Liver (tissue), 9 donors: Measurements from ENCODE around the gene CLCN5. TPM values are rescaled to one million over a fixed set of nuclear protein-coding genes. Genes with fewer than 3 reads are reported as not detected.
A peak's percentile ranks its signal among the peaks of the same experiment; 100 is the strongest.

Source experiments
- DNase-seq: peaks from one replicate; pipeline ENCODE4 v3.0.0-alpha.2; 2017; ENCODE audit warnings: low spot score
- H3K27ac ChIP-seq, 2 donors: one replicate each; pipeline ENCODE4 v1.7.0; 2013; ENCODE audit warnings: inconsistent platforms in 2 of 2, low read length in 2 of 2, control low read depth in 1 of 2, low read depth in 1 of 2, mild to moderate bottlenecking in 1 of 2
- H3K27me3 ChIP-seq, 4 donors: one replicate each; pipeline versions ENCODE4 v1.6.1 to v1.7.0; 2013; ENCODE audit warnings: low read length in 3 of 4, inconsistent platforms in 1 of 4, mild to moderate bottlenecking in 1 of 4, moderate library complexity in 1 of 4; ENCODE audit not compliant: control insufficient read depth in 4 of 4, insufficient read depth in 4 of 4
- H3K36me3 ChIP-seq, 4 donors: one replicate each; pipeline versions ENCODE4 v1.6.1 to v1.7.0; 2013; ENCODE audit warnings: low read length in 3 of 4, mild to moderate bottlenecking in 3 of 4, low read depth in 1 of 4, moderate library complexity in 1 of 4; ENCODE audit not compliant: control insufficient read depth in 4 of 4, insufficient read depth in 3 of 4
- H3K4me1 ChIP-seq, 4 donors: one replicate each; pipeline versions ENCODE4 v1.6.1 to v1.7.0; 2013; ENCODE audit warnings: low read length in 3 of 4, mild to moderate bottlenecking in 3 of 4, moderate library complexity in 1 of 4; ENCODE audit not compliant: control insufficient read depth in 4 of 4, insufficient read depth in 4 of 4
- H3K4me3 ChIP-seq, 3 donors: one replicate each; pipeline versions ENCODE4 v1.6.1 to v1.7.0; 2013; ENCODE audit warnings: low read length in 3 of 3, control low read depth in 1 of 3, low read depth in 1 of 3, mild to moderate bottlenecking in 1 of 3
- H3K9ac ChIP-seq, 2 donors: one replicate each; pipeline ENCODE4 v1.7.0; 2013; ENCODE audit warnings: low read length in 2 of 2, mild to moderate bottlenecking in 2 of 2, moderate library complexity in 2 of 2, control low read depth in 1 of 2, low read depth in 1 of 2
- H3K9me3 ChIP-seq, 4 donors: one replicate each; pipeline versions ENCODE4 v1.6.1 to v1.7.0; 2013; ENCODE audit warnings: low read length in 3 of 4; ENCODE audit not compliant: control insufficient read depth in 4 of 4
- EGR1 ChIP-seq, 2 donors: IDR thresholded peaks; 2 replicates each; pipeline ENCODE4 v1.6.1; 2016 to 2018; ENCODE audit warnings: antibody characterized with exemption in 2 of 2, low read depth in 2 of 2
- FOXA1 ChIP-seq: IDR thresholded peaks from 2 replicates; pipeline ENCODE4 v1.6.1; 2016; ENCODE audit warnings: antibody characterized with exemption
- FOXA2 ChIP-seq: IDR thresholded peaks from 2 replicates; pipeline ENCODE4 v1.6.1; 2016; ENCODE audit warnings: antibody characterized with exemption
- HNF4A ChIP-seq, 2 donors: conservative IDR thresholded peaks; 2 replicates each; pipeline ENCODE4 v1.6.1; 2016; ENCODE audit warnings: antibody characterized with exemption in 2 of 2, mild to moderate bottlenecking in 2 of 2
- JUND ChIP-seq, 2 donors: IDR thresholded peaks; 2 replicates each; pipeline ENCODE4 v1.6.1; 2016; ENCODE audit warnings: antibody characterized with exemption in 2 of 2
- NR2F2 ChIP-seq: IDR thresholded peaks from 2 replicates; pipeline ENCODE4 v1.6.1; 2016; ENCODE audit warnings: antibody characterized with exemption
- RAD21 ChIP-seq, 2 donors: IDR thresholded peaks; 2 replicates each; pipeline ENCODE4 v1.6.1; 2016; ENCODE audit warnings: antibody characterized with exemption in 2 of 2, mild to moderate bottlenecking in 2 of 2
- RXRA ChIP-seq, 2 donors: IDR thresholded peaks; 2 replicates each; pipeline ENCODE4 v1.6.1; 2017 to 2018; ENCODE audit warnings: antibody characterized with exemption in 2 of 2, mild to moderate bottlenecking in 1 of 2
- SP1 ChIP-seq: IDR thresholded peaks from 2 replicates; pipeline ENCODE4 v1.6.1; 2018; ENCODE audit warnings: antibody characterized with exemption, mild to moderate bottlenecking
- TAF1 ChIP-seq: conservative IDR thresholded peaks from 2 replicates; pipeline ENCODE4 v1.6.1; 2016; ENCODE audit warnings: antibody characterized with exemption, mild to moderate bottlenecking
- WGBS: extraction: QIAGEN DNeasy Blood & Tissue Kit; methylation state at CpG from one replicate; pipeline ENCODE4 v1.1.7; 2013; 5-methylcytosine and 5-hydroxymethylcytosine counted together
- polyA plus RNA-seq, 2 donors: library from polyadenylated mRNA; stranded (reverse) in 1 of 2; unstranded in 1 of 2; fragments of 200-250 nt in 1 of 2; fragments of >200 nt in 1 of 2; fragmentation: Nextera tagmentation in 1 of 2; extraction: Ambion mirVana in 1 of 2; gene quantifications; one replicate each; pipeline versions ENCODE4 v1.2.1 to v1.2.3, GENCODE V29; 2013 to 2015
- total RNA-seq, 2 donors: library from RNA; depleted of rRNA; stranded (reverse); fragments of >200 nt; gene quantifications; one replicate each; pipeline ENCODE4 v1.2.3, GENCODE V29; 2014
- TF ChIP-seq, protein P1 (sequence below): IDR thresholded peaks from 2 replicates; pipeline ENCODE4 v1.6.1; 2016; ENCODE audit warnings: antibody characterized with exemption
- TF ChIP-seq, protein P2 (sequence below): IDR thresholded peaks from 2 replicates; pipeline ENCODE4 v1.6.1; 2016; ENCODE audit warnings: antibody characterized with exemption
- TF ChIP-seq, protein P3 (sequence below): IDR thresholded peaks from 2 replicates; pipeline ENCODE4 v1.6.1; 2016; ENCODE audit warnings: antibody characterized with exemption
- donor health status: healthy.
- donor health status: healthy.
- donor health status: healthy.
- donor health status: healthy.
- donor health status: healthy.

CLCN5 gene
- total and polyA plus RNA-seq, 4 donors: 5.6 to 56.1 (median 14.6) TPM

DNA sequence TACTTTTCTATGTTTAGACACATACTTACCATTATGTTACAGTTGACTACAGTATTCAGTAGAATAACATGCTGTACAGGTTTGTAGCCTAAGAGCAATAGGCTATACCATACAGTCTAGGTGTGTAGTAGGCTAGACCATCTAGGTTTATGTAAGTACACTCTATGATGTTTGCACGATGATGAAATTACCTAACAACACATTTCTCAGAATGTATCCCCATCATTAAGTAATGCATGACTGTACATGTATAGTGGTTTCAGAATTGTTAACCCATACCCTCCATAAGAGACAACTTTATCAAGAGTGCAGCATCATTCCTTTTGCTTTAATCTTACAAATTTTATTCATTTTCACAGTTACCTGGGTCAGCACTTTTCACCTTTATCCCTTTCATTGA, 126.8 kb downstream of the CLCN5 start:
- no peaks in the 10 kb centered on the region for H3K4me1 ChIP-seq
- H3K9me3 ChIP-seq: no peaks in the 10 kb centered on the region
- no peak for DNase-seq
- WGBS: 92% methylated on average over 1 of the region's 1 CpG
- TF ChIP-seq FOXA1 (no peak), RAD21 (IDR thresholded peaks at IDR 0.05) (no peak), SP1 (no peak), FOXA2 (no peak), TAF1 (no peak), RXRA (IDR thresholded peaks at IDR 0.05) (no peak), EGR1 (IDR thresholded peaks at IDR 0.05; ENCODE audit: low read depth in 2 of 2) (no peak)
- TF ChIP-seq, protein P1, sequence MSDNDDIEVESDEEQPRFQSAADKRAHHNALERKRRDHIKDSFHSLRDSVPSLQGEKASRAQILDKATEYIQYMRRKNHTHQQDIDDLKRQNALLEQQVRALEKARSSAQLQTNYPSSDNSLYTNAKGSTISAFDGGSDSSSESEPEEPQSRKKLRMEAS: no peak
- TF ChIP-seq, protein P2, sequence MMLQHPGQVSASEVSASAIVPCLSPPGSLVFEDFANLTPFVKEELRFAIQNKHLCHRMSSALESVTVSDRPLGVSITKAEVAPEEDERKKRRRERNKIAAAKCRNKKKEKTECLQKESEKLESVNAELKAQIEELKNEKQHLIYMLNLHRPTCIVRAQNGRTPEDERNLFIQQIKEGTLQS: no peak
- no peaks in the 10 kb centered on the region for H3K36me3 ChIP-seq
- no peak overlapping the region for H3K27ac ChIP-seq
- no peak overlapping the region for H3K9ac ChIP-seq
- no peak overlapping the region for H3K4me3 ChIP-seq
- no peaks in the 10 kb centered on the region for H3K27me3 ChIP-seq

DNA sequence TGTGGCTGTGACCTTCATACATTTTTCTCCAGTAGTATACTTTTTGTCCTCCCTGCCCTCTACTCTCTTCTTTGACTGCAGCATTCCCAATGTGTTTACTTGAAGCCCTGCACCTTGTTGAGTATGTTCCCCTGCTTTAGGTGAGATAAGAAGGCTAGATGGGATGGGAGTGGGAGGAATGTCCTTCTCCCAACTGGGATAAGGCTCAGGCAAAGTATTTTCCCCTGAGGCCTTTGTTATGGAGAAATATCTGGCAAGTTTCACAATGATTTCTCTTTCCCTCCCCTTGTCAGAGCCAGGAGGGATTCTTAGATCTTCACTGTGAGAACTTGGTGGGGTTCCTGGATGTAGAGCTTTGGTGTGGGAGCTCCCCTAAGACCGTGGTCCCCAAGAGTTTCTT, 131.8 kb downstream of the CLCN5 start:
- Histone ChIP-seq H3K4me1 (no peaks in the 10 kb centered on the region), H3K9me3 (no peaks in the 10 kb centered on the region), H3K27me3 (no peaks in the 10 kb centered on the region), H3K4me3 (no peak overlapping the region), H3K27ac (no peak overlapping the region), H3K36me3 (no peaks in the 10 kb centered on the region), H3K9ac (no peak overlapping the region)
- WGBS: 91% methylated on average over 1 of the region's 1 CpG
- no peak for TF ChIP-seq RXRA (IDR thresholded peaks at IDR 0.05)
- TF ChIP-seq HNF4A (conservative IDR thresholded peaks at IDR 0.05): no peak
- TF ChIP-seq TAF1: no peak
- TF ChIP-seq, protein P3, sequence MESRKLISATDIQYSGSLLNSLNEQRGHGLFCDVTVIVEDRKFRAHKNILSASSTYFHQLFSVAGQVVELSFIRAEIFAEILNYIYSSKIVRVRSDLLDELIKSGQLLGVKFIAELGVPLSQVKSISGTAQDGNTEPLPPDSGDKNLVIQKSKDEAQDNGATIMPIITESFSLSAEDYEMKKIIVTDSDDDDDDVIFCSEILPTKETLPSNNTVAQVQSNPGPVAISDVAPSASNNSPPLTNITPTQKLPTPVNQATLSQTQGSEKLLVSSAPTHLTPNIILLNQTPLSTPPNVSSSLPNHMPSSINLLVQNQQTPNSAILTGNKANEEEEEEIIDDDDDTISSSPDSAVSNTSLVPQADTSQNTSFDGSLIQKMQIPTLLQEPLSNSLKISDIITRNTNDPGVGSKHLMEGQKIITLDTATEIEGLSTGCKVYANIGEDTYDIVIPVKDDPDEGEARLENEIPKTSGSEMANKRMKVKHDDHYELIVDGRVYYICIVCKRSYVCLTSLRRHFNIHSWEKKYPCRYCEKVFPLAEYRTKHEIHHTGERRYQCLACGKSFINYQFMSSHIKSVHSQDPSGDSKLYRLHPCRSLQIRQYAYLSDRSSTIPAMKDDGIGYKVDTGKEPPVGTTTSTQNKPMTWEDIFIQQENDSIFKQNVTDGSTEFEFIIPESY: no peak
- no peak for TF ChIP-seq FOXA1
- no peak for TF ChIP-seq NR2F2
- no peak for DNase-seq

DNA sequence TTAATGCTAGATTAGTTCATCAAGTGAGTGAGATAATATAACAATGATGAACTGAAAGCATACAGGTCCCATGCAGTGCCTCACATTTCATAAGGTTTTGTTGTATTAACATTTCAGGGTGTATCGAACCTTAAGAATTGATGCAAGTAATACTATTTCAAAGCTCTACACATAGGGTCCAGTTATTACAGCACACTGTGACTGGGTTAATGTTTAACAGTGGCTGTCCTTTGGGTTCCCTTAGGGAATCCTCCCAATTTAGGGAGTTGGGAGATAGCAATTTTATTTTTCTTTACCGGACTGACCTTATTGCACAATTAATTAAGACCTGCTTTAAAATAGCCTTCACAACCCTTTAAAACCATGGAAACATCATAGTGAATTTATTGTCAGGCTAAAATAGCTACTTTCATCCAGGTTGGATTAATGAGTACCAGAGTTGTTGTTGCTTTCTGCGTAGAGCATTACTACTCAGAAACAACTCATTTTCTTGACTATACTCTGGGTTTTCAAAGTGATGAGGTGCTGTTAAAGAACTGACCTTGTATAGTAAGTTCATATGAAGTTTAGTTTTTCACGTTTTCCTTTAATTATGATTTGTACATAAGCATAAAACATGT, 144.0 kb downstream of the CLCN5 start:
- H3K4me3 ChIP-seq: no peak overlapping the region
- peak overlapping the region; percentile 54 to 58 for H3K27ac ChIP-seq
- peaks cover 0 to 26% (median 23%) of the 10 kb centered on the region in 4 donors for H3K4me1 ChIP-seq
- TF ChIP-seq, protein P2: no peak
- peak; percentile 43 for TF ChIP-seq SP1
- no peak for TF ChIP-seq NR2F2
- peak in 1 of 2 donors; percentile 10 for TF ChIP-seq RXRA (IDR thresholded peaks at IDR 0.05)
- no peak for TF ChIP-seq TAF1
- TF ChIP-seq HNF4A (conservative IDR thresholded peaks at IDR 0.05): peak; percentile 27 to 31
- no peak for TF ChIP-seq JUND (IDR thresholded peaks at IDR 0.05)
- H3K27me3 ChIP-seq: no peaks in the 10 kb centered on the region
- DNase-seq: no peak
- peak overlapping the region in 1 of 2 donors; percentile 13 for H3K9ac ChIP-seq
- WGBS: 36% methylated on average over 4 of the region's 4 CpGs
- H3K36me3 ChIP-seq: no peaks in the 10 kb centered on the region
- no peaks in the 10 kb centered on the region for H3K9me3 ChIP-seq
